Measurements from ENCODE around the gene ANLN.

Gene ANLN

DNA sequence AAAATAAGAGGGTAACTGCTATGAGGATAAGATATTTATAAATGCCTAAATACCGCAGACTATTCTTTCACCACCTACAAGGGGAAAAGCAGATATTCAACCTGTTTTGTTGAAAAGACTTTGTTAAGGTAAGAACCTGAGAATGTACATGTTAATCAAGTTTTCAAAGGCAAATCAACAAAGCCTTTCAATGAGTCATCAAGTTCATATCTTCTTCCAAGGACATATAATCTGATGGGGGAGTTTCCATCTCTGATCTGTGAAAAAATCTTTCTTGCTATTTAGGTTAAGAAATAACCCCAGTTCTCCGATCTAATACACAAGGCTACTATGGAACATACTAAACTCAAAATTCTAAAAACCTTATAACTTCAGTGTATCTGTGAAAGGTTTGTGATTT, 40.0 kb upstream of the ANLN start:
- no peaks in the 10 kb centered on the region for H3K27me3 ChIP-seq (ENCODE audit: insufficient read depth, low read length, poor library complexity, severe bottlenecking)
- no peak overlapping the region for H3K4me3 ChIP-seq (ENCODE audit: low read length, poor library complexity, severe bottlenecking)
- no peaks in the 10 kb centered on the region for H3K4me1 ChIP-seq (ENCODE audit: insufficient read depth, low read length, poor library complexity, severe bottlenecking)
- H3K9me2 ChIP-seq (replicated peaks; ENCODE audit: low read depth, low read length): no peaks in the 10 kb centered on the region
- no peak overlapping the region for H3K9ac ChIP-seq (ENCODE audit: low read depth, low read length, poor library complexity, severe bottlenecking)
- no peaks in the 10 kb centered on the region for H3F3A ChIP-seq (ENCODE audit: low read depth)
- H3K79me2 ChIP-seq (ENCODE audit: insufficient read depth, low read length): no peaks in the 10 kb centered on the region
- H3K36me3 ChIP-seq (ENCODE audit: insufficient read depth, low read length): no peaks in the 10 kb centered on the region
- no peak overlapping the region for H3K4me2 ChIP-seq (ENCODE audit: low read depth, low read length, poor library complexity, severe bottlenecking)
- H2AFZ ChIP-seq (ENCODE audit: low read length): no peak overlapping the region
- TF ChIP-seq, protein P1, sequence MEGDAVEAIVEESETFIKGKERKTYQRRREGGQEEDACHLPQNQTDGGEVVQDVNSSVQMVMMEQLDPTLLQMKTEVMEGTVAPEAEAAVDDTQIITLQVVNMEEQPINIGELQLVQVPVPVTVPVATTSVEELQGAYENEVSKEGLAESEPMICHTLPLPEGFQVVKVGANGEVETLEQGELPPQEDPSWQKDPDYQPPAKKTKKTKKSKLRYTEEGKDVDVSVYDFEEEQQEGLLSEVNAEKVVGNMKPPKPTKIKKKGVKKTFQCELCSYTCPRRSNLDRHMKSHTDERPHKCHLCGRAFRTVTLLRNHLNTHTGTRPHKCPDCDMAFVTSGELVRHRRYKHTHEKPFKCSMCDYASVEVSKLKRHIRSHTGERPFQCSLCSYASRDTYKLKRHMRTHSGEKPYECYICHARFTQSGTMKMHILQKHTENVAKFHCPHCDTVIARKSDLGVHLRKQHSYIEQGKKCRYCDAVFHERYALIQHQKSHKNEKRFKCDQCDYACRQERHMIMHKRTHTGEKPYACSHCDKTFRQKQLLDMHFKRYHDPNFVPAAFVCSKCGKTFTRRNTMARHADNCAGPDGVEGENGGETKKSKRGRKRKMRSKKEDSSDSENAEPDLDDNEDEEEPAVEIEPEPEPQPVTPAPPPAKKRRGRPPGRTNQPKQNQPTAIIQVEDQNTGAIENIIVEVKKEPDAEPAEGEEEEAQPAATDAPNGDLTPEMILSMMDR (conservative IDR thresholded peaks at IDR 0.05; ENCODE audit: low read length): no peak
- no peak for TF ChIP-seq EZH2phosphoT487 (IDR thresholded peaks at IDR 0.05; ENCODE audit: borderline replicate concordance)
- H3K9me3 ChIP-seq (ENCODE audit: insufficient read depth, low read depth, low read length): no peaks in the 10 kb centered on the region
- no peaks in the 10 kb centered on the region for H4K20me1 ChIP-seq (ENCODE audit: insufficient read depth, low read length, poor library complexity, severe bottlenecking)

DNA sequence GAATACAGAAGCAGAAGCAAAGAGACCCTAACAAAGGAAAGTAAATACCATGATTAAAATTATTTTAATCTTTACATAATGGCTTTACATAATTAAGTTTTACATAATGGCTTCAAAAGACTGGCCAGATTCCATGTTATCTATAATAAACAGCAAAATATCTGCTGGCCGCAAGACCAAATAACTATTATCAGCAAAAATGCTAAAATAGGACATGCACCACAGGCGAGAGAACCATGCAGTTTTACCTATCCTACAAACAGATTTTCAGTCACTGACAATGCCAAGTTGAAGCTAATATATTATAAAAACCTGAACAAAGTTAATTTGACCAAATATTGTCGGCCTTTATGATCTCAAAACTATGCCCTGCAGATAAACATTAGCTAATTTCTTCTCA, 34.2 kb upstream of the ANLN start:
- H3K27me3 ChIP-seq (ENCODE audit: insufficient read depth, low read length, poor library complexity, severe bottlenecking): no peaks in the 10 kb centered on the region
- no peaks in the 10 kb centered on the region for H3K9me3 ChIP-seq (ENCODE audit: insufficient read depth, low read depth, low read length)
- H3K9ac ChIP-seq (ENCODE audit: low read depth, low read length, poor library complexity, severe bottlenecking): no peak overlapping the region
- no peaks in the 10 kb centered on the region for H3K9me2 ChIP-seq (replicated peaks; ENCODE audit: low read depth, low read length)
- H3K36me3 ChIP-seq (ENCODE audit: insufficient read depth, low read length): no peaks in the 10 kb centered on the region
- TF ChIP-seq, protein P1 (conservative IDR thresholded peaks at IDR 0.05; ENCODE audit: low read length): no peak
- no peak for TF ChIP-seq EZH2phosphoT487 (IDR thresholded peaks at IDR 0.05; ENCODE audit: borderline replicate concordance)
- no peaks in the 10 kb centered on the region for H3K4me1 ChIP-seq (ENCODE audit: insufficient read depth, low read length, poor library complexity, severe bottlenecking)
- H2AFZ ChIP-seq (ENCODE audit: low read length): no peak overlapping the region
- no peak overlapping the region for H3K4me3 ChIP-seq (ENCODE audit: low read length, poor library complexity, severe bottlenecking)
- H3K4me2 ChIP-seq (ENCODE audit: low read depth, low read length, poor library complexity, severe bottlenecking): no peak overlapping the region
- H3F3A ChIP-seq (ENCODE audit: low read depth): no peaks in the 10 kb centered on the region
- H3K79me2 ChIP-seq (ENCODE audit: insufficient read depth, low read length): no peaks in the 10 kb centered on the region
- no peaks in the 10 kb centered on the region for H4K20me1 ChIP-seq (ENCODE audit: insufficient read depth, low read length, poor library complexity, severe bottlenecking)

DNA sequence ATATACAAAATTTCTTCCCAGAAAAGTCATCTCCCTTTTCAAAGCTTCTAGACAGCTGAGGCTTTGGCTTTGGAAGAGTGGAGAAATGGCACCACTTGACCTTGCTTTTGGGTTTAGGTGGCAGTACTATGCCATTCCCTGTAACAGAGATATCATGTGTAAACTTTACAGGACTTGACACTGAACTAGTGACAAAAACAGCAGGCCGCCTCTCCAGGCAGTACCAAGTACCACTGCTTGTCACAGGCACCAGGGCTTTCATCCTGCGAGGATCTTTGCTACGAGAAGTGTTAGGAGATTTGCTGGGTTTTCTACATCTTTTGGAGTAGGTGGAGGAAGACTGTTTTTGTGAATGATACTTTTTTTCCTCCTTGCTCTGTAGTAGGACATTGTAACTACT, 32.6 kb upstream of the ANLN start:
- no peaks in the 10 kb centered on the region for H4K20me1 ChIP-seq (ENCODE audit: insufficient read depth, low read length, poor library complexity, severe bottlenecking)
- TF ChIP-seq, protein P1 (conservative IDR thresholded peaks at IDR 0.05; ENCODE audit: low read length): no peak
- TF ChIP-seq EZH2phosphoT487 (IDR thresholded peaks at IDR 0.05; ENCODE audit: borderline replicate concordance): no peak
- no peak overlapping the region for H3K4me2 ChIP-seq (ENCODE audit: low read depth, low read length, poor library complexity, severe bottlenecking)
- H3K9me2 ChIP-seq (replicated peaks; ENCODE audit: low read depth, low read length): no peaks in the 10 kb centered on the region
- H3K27me3 ChIP-seq (ENCODE audit: insufficient read depth, low read length, poor library complexity, severe bottlenecking): no peaks in the 10 kb centered on the region
- H3K9ac ChIP-seq (ENCODE audit: low read depth, low read length, poor library complexity, severe bottlenecking): no peak overlapping the region
- H3K9me3 ChIP-seq (ENCODE audit: insufficient read depth, low read depth, low read length): no peaks in the 10 kb centered on the region
- H3K79me2 ChIP-seq (ENCODE audit: insufficient read depth, low read length): no peaks in the 10 kb centered on the region
- no peaks in the 10 kb centered on the region for H3F3A ChIP-seq (ENCODE audit: low read depth)
- H3K36me3 ChIP-seq (ENCODE audit: insufficient read depth, low read length): no peaks in the 10 kb centered on the region
- no peak overlapping the region for H2AFZ ChIP-seq (ENCODE audit: low read length)
- H3K4me1 ChIP-seq (ENCODE audit: insufficient read depth, low read length, poor library complexity, severe bottlenecking): no peaks in the 10 kb centered on the region
- H3K4me3 ChIP-seq (ENCODE audit: low read length, poor library complexity, severe bottlenecking): no peak overlapping the region

Data from Loucy (cell line).